ENCODE results near the gene USP47.

GRCh38 chr11:11898648-11899047 is 56.9 kb downstream of the USP47 start:
- TF ChIP-seq ARNTL (CRISPR knock-in tag; IDR thresholded peaks at IDR 0.05; ENCODE audit: borderline replicate concordance, low read depth) (no peak), ISL1 (CRISPR knock-in tag; IDR thresholded peaks at IDR 0.05) (no peak)

Data from SK-N-SH treated with all-trans-retinoic acid at 6 μM for 48 hours (cell line).